GM21576 (cell line): ENCODE data around the gene FBXO24.
A peak's percentile ranks its signal among the peaks of the same experiment; 100 is the strongest.

Experiments used
- ATAC-seq: cut with Tn5 transposase; IDR thresholded peaks from one replicate; pipeline ENCODE4 v1.9.1; 2021; ENCODE audit warnings: mild to moderate bottlenecking, moderate library complexity; ENCODE audit not compliant: unreplicated experiment

The FBXO24 gene

DNA sequence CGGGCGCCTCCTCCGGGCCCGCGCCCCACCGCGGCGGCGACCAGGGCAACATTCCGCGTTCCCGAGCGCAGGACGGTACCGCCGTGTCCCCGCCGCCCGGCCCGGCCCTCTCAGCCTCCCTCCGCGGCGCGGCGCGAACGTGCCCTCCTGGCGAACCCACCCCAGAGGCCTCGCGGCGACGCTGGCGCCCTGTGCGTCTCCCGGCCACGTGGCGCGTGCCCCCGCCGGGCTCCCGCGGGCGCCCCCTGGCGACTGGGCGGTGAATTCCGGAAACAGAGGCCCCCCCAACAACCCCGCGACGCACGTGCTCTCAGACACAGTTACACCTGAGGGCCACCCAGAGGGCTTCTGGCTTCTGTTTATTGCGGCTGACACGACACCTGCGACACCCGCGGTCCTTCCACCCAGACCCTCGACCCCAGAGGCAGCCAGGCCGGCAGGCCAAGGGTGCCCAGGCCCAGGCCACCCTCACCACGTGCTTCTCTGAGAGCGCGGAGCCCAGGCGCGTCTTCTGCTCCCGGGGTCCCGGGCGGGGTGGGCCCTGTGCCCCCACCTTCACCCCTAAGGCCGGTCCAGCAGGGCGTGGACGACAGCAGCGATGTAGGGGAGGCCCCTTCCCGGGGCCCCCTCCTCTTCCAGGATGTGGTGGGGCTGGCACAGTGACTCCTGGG, 12.3 kb upstream of the FBXO24 start, which contains the start of gene SAP25:
TSS of gene SAP25 (minus strand) at position 210 of the 671 bp plus-strand sequence. CDS start at position 52, 158 bp downstream.
- no peak for ATAC-seq

- no peak for ATAC-seq
Observed at GRCh38 chr7:100574362-100575205, 11.5 kb upstream of the FBXO24 start.

DNA sequence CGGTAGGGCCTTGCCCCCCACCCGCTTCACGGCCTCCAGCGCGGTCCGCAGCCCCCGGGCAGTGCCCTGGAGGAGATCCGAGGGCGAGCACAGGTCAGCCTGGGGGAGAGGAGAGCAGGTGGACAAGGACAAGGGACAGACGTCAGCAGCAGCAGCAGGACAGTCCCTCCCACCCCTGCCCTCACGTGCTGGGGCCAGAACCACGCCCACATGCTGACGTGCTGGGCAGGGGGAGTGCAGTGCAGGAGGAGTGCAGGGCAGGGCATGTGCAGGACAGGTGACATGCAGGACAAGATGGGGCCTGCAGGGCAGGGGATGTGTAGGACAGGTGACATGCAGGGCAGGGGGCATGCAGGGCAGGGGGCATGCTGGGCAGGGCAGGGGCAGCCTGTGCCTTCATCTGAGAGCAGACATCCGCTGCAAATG, 10.9 kb upstream of the FBXO24 start:
- no peak for ATAC-seq

- ATAC-seq, result no peak
Observed at GRCh38 chr7:100575746-100576383, 10.3 kb upstream of the FBXO24 start.

- no peak for ATAC-seq
Observed at GRCh38 chr7:100576384-100576993, 9.6 kb upstream of the FBXO24 start.

- no peak for ATAC-seq
Observed at GRCh38 chr7:100577103-100577502, 9.0 kb upstream of the FBXO24 start.

GRCh38 chr7:100577507-100577906, 8.6 kb upstream of the FBXO24 start:
- no peak for ATAC-seq

- ATAC-seq, result no peak
Observed at GRCh38 chr7:100578246-100579183, 7.6 kb upstream of the FBXO24 start.

DNA sequence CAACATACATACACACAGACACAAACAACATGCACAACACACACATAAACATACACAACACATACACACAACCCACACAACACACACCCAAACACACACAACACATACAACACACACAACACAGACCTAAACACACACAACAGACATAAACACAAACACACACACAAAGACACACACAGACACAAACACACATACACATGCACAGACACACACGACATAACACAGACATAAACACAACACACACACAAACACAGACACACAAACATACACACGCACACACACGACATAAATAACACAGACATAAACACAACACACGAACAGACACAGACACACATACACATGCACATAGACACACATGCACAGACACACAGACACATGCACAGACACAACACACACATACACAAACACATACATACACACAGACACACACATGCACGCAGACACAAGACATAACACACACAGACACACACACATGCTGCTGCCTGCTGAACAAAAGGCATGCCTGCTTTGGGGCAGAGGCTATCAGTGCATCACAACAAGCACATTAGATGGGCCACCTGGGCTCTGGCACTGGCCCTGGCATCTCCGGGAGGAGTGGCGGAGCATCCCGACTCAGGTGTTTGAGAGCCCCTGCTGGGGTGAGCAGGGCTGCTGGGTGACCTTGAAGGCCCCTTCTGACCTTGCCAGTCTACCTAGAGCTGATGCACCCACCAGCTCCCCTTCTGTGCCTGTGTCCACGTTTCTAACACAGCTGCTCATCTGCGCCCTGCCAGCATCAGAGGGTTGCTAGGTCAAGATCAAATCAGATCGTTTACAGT, 5.5 kb upstream of the FBXO24 start:
- no peak for ATAC-seq

GRCh38 chr7:100582041-100582579, 4.0 kb upstream of the FBXO24 start:
- ATAC-seq, result no peak

GRCh38 chr7:100582650-100583049, 3.5 kb upstream of the FBXO24 start:
- ATAC-seq, result no peak

GRCh38 chr7:100583132-100584053, 2.7 kb upstream of the FBXO24 start:
- ATAC-seq, result no peak

DNA sequence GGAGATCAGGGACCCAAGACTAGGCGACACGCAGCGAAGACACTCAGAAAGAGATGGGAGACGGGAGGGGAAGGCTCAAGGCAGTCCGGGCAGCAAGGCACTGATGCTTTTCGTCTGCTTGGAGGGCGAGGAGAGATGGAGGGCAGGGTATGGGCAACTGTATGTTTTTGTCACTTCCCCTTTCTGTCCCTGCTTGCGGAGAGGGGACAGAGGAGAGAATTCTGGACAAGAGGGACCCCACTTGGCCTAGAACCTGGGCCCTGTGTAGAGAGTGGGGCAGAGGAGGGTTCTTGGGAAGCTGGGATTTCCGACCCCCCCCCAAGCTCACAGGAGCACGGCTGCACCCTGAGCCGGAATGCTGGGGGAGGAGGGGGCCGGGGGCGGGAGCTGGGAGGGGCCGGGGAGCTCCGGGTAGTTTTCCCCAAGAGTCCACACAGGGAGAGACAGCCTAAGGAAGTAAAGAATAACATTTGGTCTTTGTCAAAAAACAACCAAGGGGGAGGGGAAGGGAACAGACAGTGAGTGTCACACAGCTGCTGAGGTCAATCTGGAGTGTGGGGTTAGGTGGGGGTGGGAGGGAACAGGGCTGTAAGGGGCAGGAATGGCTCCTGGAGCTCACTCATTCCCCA, 2.0 kb upstream of the FBXO24 start:
- no peak for ATAC-seq

DNA sequence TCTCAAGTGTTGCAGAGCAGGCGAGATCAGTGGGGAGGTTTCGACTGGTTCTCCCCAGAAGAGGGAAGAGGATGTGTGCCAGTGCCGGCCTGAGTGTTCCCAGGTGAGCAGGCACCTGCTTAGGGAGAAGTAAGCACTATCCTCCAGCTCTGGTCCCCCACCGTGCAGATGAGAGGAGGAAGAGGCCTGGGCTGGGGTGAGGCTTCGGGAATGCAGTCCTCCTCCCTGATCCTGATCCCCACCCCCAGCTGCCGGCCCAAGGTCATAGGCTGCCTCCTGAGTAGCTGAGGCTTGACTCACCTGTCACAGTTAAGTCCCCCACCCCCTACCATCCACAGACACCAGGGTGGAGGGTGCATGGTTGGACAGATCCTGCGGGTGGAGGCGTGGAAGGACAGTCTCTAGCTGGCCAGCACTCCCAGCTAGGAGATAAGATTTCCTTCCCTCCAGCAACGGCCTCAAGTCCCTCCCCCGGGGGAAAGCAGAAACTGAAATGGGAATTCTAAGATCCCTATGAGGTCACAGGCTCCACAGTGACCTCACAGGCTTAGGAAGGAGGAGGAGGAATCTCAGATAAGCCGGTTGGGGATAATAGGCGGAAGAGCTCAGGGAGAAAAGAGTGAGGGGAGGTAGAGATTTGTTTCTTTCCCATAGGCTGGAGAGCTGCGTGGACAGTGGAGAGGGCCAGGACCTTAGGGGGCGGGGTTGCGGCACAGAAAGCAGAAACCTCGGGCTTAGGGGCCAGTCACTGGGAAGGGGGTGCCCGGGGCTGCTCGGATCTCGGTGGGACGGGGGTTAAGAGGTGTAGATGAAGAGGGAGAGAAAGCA, 1.2 kb upstream of the FBXO24 start:
- no peak for ATAC-seq

DNA sequence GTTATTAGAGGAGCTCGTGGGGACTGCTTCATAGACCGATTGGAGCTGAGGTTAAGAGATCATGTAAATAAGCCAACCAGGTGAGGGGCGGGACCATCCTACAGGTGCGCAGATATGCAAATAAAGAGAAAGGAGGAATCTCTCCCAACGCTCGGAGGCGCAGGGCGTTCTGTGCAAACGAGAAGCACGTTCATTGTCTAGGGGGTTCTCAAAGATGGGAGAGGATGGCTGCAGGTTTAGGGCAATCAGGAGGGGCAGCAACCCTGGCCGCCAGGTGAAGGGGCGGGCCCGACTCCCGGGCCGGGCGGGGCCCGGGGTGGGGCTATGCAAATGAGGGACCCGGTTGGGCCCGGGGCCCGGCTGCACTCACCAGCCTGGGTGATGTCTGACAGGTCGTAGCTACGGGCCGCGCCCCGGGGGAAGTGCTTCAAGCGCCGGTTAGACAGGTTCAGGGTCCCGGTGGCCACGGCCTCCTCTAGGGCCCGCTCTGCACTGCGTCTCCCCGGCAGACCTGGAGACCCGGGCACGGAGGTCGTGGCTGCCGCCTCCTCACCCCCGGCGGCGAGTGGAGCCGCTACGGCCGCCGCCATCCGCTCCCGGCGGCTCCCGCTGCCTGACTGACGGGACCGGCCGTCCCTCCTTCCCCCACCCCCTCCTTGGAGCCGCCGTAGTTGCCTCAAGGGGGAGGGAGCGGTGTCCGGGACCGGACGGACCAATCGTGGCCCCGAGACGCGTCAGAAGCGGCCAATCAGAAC, 440 bp upstream of the FBXO24 start, which contains the start of gene LRCH4:
TSS of gene LRCH4 (minus strand) at position 619 of the 755 bp plus-strand sequence. CDS start at position 590, 29 bp downstream.
- peak; percentile 23 for ATAC-seq

GRCh38 chr7:100588438-100588837, 2.3 kb downstream of the FBXO24 start:
- no peak for ATAC-seq
